Measurements from ENCODE around the gene ENAH.
"Not testable (repeated sequence)": the region's sequence is repeated elsewhere in the genome, so short reads cannot be mapped to it uniquely, and the experiment has no call there.

The ENAH gene

DNA sequence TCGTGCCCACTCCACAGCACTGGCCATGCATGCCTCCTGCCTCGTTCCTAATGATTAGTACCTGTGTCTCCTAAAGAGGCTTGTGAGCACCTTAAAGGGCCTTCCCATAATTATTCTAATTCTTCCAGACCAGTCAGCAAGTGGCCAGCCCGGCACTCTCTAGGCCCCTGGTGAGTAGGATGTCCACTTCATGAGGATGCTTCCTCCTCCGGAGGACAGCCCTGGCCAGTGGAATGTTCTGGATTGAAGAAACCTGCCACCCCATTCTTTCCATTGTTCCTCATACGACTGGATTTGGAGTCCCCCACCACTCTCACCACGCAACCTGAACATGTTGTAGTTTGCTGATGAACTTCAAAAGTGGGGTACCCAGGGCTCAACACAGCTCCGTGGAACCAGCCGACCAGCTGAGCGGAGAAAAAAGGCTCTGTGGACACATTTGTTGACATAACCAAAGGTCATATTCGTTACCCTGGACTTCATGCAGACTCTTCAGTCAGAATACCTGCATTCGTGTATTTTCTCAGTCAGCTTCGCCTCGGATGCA, 178.4 kb downstream of the ENAH start:
- H3K36me3 ChIP-seq (replicated peaks; ENCODE audit: low read depth, low read length) = no peaks in the 10 kb centered on the region
- peak overlapping the region; percentile 56 for H3K4me2 ChIP-seq (ENCODE audit: low read length)
- H3K27me3 ChIP-seq (ENCODE audit: low read depth, low read length) = peaks cover 8% of the 10 kb centered on the region
- peak overlapping the region; percentile 29; the same call in 1 of the 2 replicates for H3K4me3 ChIP-seq (ENCODE audit: low read length)
- H3K9ac ChIP-seq (ENCODE audit: low read length) = 0 out of 2 replicates have a peak overlapping the region, but pooled peaks have one; percentile 5
- no peaks in the 10 kb centered on the region for H4K20me1 ChIP-seq (ENCODE audit: insufficient read depth, low read length)
- H2AFZ ChIP-seq (ENCODE audit: low read depth, low read length) = peak overlapping the region; percentile 77
- no peaks in the 10 kb centered on the region for H3K79me2 ChIP-seq (ENCODE audit: low read length)
- peaks cover 8% of the 10 kb centered on the region for H3K4me1 ChIP-seq (ENCODE audit: low read length)
- H3K27ac ChIP-seq (ENCODE audit: low read length) = no peak overlapping the region
- no peaks in the 10 kb centered on the region for H3K9me3 ChIP-seq (ENCODE audit: insufficient read depth, low read length)
- no peak for TF ChIP-seq EZH2phosphoT487 (IDR thresholded peaks at IDR 0.05; ENCODE audit: low read depth)
- TF ChIP-seq, protein P1, sequence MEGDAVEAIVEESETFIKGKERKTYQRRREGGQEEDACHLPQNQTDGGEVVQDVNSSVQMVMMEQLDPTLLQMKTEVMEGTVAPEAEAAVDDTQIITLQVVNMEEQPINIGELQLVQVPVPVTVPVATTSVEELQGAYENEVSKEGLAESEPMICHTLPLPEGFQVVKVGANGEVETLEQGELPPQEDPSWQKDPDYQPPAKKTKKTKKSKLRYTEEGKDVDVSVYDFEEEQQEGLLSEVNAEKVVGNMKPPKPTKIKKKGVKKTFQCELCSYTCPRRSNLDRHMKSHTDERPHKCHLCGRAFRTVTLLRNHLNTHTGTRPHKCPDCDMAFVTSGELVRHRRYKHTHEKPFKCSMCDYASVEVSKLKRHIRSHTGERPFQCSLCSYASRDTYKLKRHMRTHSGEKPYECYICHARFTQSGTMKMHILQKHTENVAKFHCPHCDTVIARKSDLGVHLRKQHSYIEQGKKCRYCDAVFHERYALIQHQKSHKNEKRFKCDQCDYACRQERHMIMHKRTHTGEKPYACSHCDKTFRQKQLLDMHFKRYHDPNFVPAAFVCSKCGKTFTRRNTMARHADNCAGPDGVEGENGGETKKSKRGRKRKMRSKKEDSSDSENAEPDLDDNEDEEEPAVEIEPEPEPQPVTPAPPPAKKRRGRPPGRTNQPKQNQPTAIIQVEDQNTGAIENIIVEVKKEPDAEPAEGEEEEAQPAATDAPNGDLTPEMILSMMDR (IDR thresholded peaks at IDR 0.05; ENCODE audit: low read depth, low read length) = no peak

DNA sequence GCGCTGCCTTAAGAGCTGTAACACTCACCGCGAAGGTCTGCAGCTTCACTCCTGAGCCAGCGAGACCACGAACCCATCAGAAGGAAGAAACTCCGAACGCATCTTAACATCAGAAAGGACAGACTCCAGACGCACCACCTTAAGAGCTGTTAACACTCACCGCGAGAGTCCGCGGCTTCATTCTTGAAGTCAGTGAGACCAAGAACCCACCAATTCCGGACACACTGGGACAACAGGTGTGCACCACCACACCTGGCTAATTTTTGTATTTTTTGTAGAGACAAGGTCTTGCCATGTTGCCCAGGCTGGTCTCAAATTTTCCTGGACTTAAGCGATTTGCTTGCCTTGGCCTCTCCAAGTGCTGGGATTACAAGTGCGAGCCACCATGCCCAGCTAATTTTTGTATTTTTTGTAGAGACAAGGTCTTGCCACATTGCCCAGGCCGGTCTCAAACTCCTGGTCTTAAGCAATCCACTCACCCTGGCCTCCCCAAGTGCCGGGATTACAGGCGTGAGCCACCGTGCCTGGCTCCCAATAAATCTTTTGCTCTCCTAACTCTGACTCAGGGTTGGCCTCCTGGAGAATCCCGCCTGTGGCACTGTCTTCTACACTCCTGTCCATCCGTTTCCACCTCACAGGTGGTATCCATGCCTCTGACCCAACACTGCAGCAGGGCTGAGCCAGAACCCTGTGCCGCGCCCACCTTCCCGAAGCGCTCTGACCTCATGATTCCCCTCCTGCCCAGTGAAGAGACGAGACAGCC, 179.1 kb downstream of the ENAH start:
- H3K9ac ChIP-seq (ENCODE audit: low read length); H3K4me2 ChIP-seq (ENCODE audit: low read length); H3K27ac ChIP-seq (ENCODE audit: low read length); H3K9me3 ChIP-seq (ENCODE audit: insufficient read depth, low read length); H4K20me1 ChIP-seq (ENCODE audit: insufficient read depth, low read length); H3K4me3 ChIP-seq (ENCODE audit: low read length); H2AFZ ChIP-seq (ENCODE audit: low read depth, low read length); H3K79me2 ChIP-seq (ENCODE audit: low read length); H3K27me3 ChIP-seq (ENCODE audit: low read depth, low read length); H3K4me1 ChIP-seq (ENCODE audit: low read length); H3K36me3 ChIP-seq (replicated peaks; ENCODE audit: low read depth, low read length): not testable (repeated sequence)

DNA sequence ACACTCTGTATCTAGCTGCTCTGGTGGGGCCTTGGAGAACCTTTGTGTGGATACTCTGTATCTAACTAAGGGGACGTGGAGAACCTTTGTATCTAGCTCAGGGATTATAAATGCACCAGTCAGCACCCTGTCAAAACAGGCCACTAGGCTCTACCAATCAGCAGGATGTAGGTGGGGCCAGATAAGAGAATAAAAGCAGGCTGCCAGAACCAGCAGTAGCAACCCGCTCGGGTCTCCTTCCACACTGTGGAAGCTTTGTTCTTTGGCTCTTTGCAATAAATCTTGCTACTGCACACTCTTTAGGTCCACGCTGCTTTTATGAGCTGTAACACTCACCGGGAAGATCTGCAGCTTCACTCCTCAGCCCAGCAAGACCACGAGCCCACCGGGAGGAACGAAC, 179.7 kb downstream of the ENAH start:
- peaks cover 13% of the 10 kb centered on the region for H3K4me1 ChIP-seq (ENCODE audit: low read length)
- H3K79me2 ChIP-seq (ENCODE audit: low read length); H3K36me3 ChIP-seq (replicated peaks; ENCODE audit: low read depth, low read length); H3K4me3 ChIP-seq (ENCODE audit: low read length); H3K27ac ChIP-seq (ENCODE audit: low read length); H3K9ac ChIP-seq (ENCODE audit: low read length); H4K20me1 ChIP-seq (ENCODE audit: insufficient read depth, low read length); H3K9me3 ChIP-seq (ENCODE audit: insufficient read depth, low read length); H2AFZ ChIP-seq (ENCODE audit: low read depth, low read length); H3K27me3 ChIP-seq (ENCODE audit: low read depth, low read length); H3K4me2 ChIP-seq (ENCODE audit: low read length): not testable (repeated sequence)

DNA sequence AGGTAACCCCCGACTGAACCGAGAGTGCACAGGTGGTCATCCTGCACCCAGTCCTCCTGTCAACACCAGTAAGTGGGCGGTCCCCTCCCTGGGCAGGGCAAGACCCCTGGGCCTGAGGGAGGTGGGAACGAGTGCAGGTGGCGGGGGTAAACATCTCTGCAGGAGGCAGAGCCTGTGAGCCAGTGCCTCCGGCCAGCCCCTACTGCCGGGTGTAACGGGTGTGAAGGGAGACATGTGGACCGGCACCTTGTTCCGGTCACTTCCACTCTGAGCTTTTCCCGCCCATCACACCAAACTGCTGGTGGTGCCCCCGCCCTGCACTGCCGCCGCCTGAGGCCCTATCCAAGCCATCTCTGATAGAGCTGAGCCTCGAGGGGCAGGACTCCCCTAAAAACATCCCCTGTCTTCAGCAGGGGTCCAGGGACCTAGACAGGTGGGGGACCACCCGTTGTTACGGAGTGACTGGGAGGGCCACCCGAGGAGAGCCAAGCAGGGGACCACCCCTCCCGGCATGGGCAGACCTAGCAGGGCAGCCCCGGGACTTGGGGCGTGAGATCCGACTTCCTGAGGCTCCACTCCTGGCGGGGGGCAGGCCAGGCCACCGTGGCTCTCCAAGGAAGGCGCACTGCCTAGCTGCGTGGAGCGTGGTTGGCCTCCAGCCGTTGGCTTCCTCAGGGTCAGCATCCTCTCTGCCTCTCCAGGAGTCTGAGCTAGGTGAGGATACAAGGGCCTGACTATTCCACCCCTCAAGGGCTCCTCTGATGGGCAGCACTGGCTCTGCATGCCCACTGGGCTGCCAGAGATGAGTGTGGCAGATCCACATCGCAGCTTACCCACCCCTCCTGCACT, 181.2 kb downstream of the ENAH start:
- Histone ChIP-seq H3K36me3 (replicated peaks; ENCODE audit: low read depth, low read length) (no peaks in the 10 kb centered on the region), H3K4me1 (ENCODE audit: low read length) (peaks cover 18% of the 10 kb centered on the region), H3K4me3 (ENCODE audit: low read length) (no peak overlapping the region), H2AFZ (ENCODE audit: low read depth, low read length) (no peak overlapping the region), H3K79me2 (ENCODE audit: low read length) (no peaks in the 10 kb centered on the region), H3K4me2 (ENCODE audit: low read length) (no peak overlapping the region), H3K9me3 (ENCODE audit: insufficient read depth, low read length) (no peaks in the 10 kb centered on the region), H4K20me1 (ENCODE audit: insufficient read depth, low read length) (no peaks in the 10 kb centered on the region), H3K9ac (ENCODE audit: low read length) (no peak overlapping the region), H3K27ac (ENCODE audit: low read length) (no peak overlapping the region), H3K27me3 (ENCODE audit: low read depth, low read length) (no peaks in the 10 kb centered on the region)
- TF ChIP-seq, protein P1 (IDR thresholded peaks at IDR 0.05; ENCODE audit: low read depth, low read length) = no peak
- TF ChIP-seq EZH2phosphoT487 (IDR thresholded peaks at IDR 0.05; ENCODE audit: low read depth) = no peak

DNA sequence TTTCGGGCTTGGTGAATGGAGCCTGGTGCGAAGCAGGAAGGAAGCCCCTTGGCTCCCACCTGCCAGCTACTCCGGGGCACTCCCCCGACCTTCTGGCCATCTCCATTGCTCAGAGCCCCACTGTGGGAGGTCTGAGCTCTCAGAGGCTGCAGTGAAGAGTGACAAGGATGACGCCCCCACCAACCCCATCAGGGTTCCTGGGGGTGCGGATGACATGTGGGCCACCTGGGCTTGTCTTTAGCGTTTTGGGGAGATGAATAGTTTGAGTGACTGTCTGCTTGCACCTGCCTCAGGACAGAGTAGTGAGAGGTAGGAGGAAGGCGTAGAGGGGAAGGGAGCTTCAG, 181.8 kb downstream of the ENAH start:
- Histone ChIP-seq H2AFZ (ENCODE audit: low read depth, low read length) (no peak overlapping the region), H3K4me1 (ENCODE audit: low read length) (peaks cover 21% of the 10 kb centered on the region), H4K20me1 (ENCODE audit: insufficient read depth, low read length) (no peaks in the 10 kb centered on the region), H3K27me3 (ENCODE audit: low read depth, low read length) (no peaks in the 10 kb centered on the region), H3K9ac (ENCODE audit: low read length) (no peak overlapping the region), H3K4me3 (ENCODE audit: low read length) (no peak overlapping the region), H3K9me3 (ENCODE audit: insufficient read depth, low read length) (no peaks in the 10 kb centered on the region), H3K4me2 (ENCODE audit: low read length) (no peak overlapping the region), H3K36me3 (replicated peaks; ENCODE audit: low read depth, low read length) (no peaks in the 10 kb centered on the region), H3K27ac (ENCODE audit: low read length) (no peak overlapping the region), H3K79me2 (ENCODE audit: low read length) (no peaks in the 10 kb centered on the region)
- TF ChIP-seq EZH2phosphoT487 (IDR thresholded peaks at IDR 0.05; ENCODE audit: low read depth) = no peak
- TF ChIP-seq, protein P1 (IDR thresholded peaks at IDR 0.05; ENCODE audit: low read depth, low read length) = no peak
